ENCODE data around the gene GDF9. TPM values are rescaled to one million over a fixed set of nuclear protein-coding genes. Genes with fewer than 3 reads are reported as not detected.

Gene GDF9
- total and polyA plus RNA-seq, 2 experiments from 2014 or later = 0.11 to 0.14 TPM

DNA sequence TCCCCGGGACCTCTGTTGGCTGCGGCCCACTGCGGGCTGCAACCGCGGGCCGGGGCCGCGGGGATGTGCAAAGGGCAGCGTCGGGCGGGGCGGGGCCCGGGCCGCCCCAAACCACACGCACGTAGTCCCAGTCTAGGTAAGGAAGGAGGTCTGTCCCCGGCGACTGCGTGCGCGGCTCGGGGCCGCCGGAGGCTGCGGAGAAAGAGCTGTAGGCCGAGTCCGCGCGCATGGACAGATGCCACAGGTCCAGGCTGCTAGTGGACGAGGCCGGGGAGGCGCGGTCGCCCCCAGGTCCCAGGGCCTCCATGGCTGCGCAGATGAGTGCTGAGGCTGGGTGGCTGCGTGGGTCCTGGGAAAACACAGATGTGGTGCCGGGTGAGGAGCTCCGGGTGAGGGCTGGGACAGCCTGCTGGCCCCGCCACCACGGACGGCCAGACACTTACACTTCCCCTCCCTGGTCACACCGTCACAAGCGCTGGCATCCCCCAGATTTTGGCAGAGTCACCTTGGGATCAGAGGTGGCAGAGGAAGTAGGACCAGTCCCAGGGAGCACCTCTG lies 40.4 kb downstream of the GDF9 start:
- peak; percentile 9 for ATAC-seq

DNA sequence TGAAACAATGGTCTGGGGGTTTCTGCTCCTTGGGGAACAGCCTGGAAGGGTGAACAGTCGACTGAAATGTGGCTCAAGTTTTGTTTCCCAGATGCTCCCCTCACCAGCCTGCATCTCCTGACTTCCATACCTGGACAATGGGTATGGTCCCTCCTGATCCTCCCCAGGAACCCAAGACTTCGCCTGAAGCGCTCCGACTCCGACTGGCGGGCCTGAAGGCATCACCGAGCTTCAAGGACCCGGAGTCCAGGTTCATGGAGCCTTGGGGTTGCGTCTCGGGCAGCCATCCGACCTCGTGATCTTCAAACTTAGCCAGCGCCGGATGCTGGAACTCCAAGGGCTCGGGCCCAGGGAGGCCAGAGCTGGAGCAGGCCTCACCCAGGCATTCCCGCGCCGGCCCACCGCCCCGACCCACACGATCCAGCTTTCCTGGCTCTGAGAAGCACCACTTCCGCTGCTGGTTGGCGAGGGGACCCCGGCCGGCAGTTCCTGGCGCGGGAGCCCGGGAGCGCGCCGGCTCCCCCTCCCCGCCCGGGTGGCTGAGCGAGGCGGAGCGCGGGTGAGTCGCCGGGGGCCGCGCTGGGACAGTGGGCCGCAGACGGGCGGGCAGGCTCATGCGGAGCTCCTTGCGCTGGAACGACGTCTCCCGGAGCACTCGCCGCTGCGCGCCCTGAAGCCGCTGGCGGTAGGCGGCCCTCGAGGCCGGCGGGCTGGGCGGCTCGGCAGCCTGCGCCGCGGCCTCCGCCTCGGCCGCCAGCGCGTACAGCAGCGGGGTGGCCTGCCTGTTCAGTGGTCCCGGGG lies 41.0 kb downstream of the GDF9 start:
- no peaks in the 10 kb centered on the region for H3K9me3 Mint-ChIP-seq
- Histone ChIP-seq H3K27me3 (ENCODE audit: insufficient read depth) (peaks cover 83% of the 10 kb centered on the region), H3K4me3 (peak overlapping the region; percentile 61), H3F3A (replicated peaks; ENCODE audit: low read depth) (peaks cover 27% of the 10 kb centered on the region), H3K79me2 (replicated peaks; ENCODE audit: insufficient read depth) (no peaks in the 10 kb centered on the region), H3K36me3 (ENCODE audit: insufficient read depth) (no peaks in the 10 kb centered on the region), H3K4me2 (peak overlapping the region; percentile 83), H3K9me2 (ENCODE audit: insufficient read depth) (no peaks in the 10 kb centered on the region), H4K20me1 (replicated peaks; ENCODE audit: insufficient read depth) (no peaks in the 10 kb centered on the region; the same call in 1 of the 2 replicates), H3K4me1 (ENCODE audit: insufficient read depth) (peaks cover 9% of the 10 kb centered on the region), H3K27ac (ENCODE audit: low read depth) (no peak overlapping the region), H2AFZ (peak overlapping the region; percentile 96)
- peak; percentile 76 for DNase-seq (ENCODE audit: low spot score)
- peaks cover 3% of the 10 kb centered on the region for H3K36me3 Mint-ChIP-seq (ENCODE audit: low read depth)
- no peak for TF ChIP-seq NANOG (IDR thresholded peaks at IDR 0.05; ENCODE audit: borderline replicate concordance)
- TF ChIP-seq, protein P1, sequence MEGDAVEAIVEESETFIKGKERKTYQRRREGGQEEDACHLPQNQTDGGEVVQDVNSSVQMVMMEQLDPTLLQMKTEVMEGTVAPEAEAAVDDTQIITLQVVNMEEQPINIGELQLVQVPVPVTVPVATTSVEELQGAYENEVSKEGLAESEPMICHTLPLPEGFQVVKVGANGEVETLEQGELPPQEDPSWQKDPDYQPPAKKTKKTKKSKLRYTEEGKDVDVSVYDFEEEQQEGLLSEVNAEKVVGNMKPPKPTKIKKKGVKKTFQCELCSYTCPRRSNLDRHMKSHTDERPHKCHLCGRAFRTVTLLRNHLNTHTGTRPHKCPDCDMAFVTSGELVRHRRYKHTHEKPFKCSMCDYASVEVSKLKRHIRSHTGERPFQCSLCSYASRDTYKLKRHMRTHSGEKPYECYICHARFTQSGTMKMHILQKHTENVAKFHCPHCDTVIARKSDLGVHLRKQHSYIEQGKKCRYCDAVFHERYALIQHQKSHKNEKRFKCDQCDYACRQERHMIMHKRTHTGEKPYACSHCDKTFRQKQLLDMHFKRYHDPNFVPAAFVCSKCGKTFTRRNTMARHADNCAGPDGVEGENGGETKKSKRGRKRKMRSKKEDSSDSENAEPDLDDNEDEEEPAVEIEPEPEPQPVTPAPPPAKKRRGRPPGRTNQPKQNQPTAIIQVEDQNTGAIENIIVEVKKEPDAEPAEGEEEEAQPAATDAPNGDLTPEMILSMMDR (conservative IDR thresholded peaks at IDR 0.05; ENCODE audit: low read depth in 2 of 2) = peak in 1 of 2 experiments; percentile 18; a peak in 1 of 4 replicates
- no peak overlapping the region; the same call in 1 of the 2 replicates for H3K27ac Mint-ChIP-seq
- H3K4me3 Mint-ChIP-seq = peak overlapping the region; percentile 63
- peaks cover 12% of the 10 kb centered on the region for H3K4me1 Mint-ChIP-seq
- H3K27me3 Mint-ChIP-seq (ENCODE audit: insufficient read depth, low read depth, poor library complexity) = peaks cover 57% of the 10 kb centered on the region
- peak; percentile 14 for ATAC-seq

More for the DNA sequence above, 40.4 kb downstream of the GDF9 start:
- Histone ChIP-seq H2AFZ (peak overlapping the region; percentile 90), H3F3A (replicated peaks; ENCODE audit: low read depth) (peaks cover 27% of the 10 kb centered on the region), H3K79me2 (replicated peaks; ENCODE audit: insufficient read depth) (no peaks in the 10 kb centered on the region), H4K20me1 (replicated peaks; ENCODE audit: insufficient read depth) (no peaks in the 10 kb centered on the region), H3K4me2 (peak overlapping the region; percentile 83), H3K4me1 (ENCODE audit: insufficient read depth) (peaks cover 9% of the 10 kb centered on the region), H3K4me3 (peak overlapping the region; percentile 61), H3K36me3 (ENCODE audit: insufficient read depth) (no peaks in the 10 kb centered on the region), H3K27ac (ENCODE audit: low read depth) (no peak overlapping the region), H3K27me3 (ENCODE audit: insufficient read depth) (peaks cover 86% of the 10 kb centered on the region), H3K9me2 (ENCODE audit: insufficient read depth) (no peaks in the 10 kb centered on the region)
- Mint-ChIP-seq H3K4me3 (peak overlapping the region; percentile 63), H3K36me3 (ENCODE audit: low read depth) (peaks cover 3% of the 10 kb centered on the region), H3K27ac (no peak overlapping the region), H3K27me3 (ENCODE audit: insufficient read depth, low read depth, poor library complexity) (peaks cover 58% of the 10 kb centered on the region), H3K9me3 (no peaks in the 10 kb centered on the region), H3K4me1 (peaks cover 11% of the 10 kb centered on the region)
- DNase-seq (ENCODE audit: low spot score) = peak; percentile 62
- peak; percentile 45 for TF ChIP-seq EZH2 (IDR thresholded peaks at IDR 0.05; ENCODE audit: low read depth, unreplicated experiment)
- TF ChIP-seq, protein P2, sequence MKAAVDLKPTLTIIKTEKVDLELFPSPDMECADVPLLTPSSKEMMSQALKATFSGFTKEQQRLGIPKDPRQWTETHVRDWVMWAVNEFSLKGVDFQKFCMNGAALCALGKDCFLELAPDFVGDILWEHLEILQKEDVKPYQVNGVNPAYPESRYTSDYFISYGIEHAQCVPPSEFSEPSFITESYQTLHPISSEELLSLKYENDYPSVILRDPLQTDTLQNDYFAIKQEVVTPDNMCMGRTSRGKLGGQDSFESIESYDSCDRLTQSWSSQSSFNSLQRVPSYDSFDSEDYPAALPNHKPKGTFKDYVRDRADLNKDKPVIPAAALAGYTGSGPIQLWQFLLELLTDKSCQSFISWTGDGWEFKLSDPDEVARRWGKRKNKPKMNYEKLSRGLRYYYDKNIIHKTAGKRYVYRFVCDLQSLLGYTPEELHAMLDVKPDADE (IDR thresholded peaks at IDR 0.05) = no peak

DNA sequence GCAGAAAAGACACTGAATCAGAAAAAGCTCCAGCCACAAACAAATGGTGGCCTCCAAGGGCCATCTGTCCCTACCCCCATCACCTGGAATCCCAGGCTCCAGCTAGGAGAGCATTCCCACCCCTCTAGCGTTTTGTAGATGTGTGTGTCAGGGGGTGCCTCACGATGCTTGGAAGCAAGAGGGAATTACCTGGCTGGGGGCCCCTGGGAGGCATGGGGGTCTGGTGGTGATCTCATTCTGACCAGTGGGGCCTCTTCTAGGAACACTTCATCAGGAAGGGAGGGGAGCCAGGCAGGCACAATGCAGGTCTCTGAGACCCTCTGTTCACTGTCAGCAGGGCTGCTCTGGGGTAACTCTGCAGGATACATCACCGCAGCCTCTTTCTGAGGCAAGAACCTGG lies 41.8 kb downstream of the GDF9 start:
- no peaks in the 10 kb centered on the region; the same call in 1 of the 2 replicates for H4K20me1 ChIP-seq (replicated peaks; ENCODE audit: insufficient read depth)
- H3K27me3 Mint-ChIP-seq (ENCODE audit: insufficient read depth, low read depth, poor library complexity) = peaks cover 51% of the 10 kb centered on the region
- peaks cover 25% of the 10 kb centered on the region for H3F3A ChIP-seq (replicated peaks; ENCODE audit: low read depth)
- no peak for DNase-seq (ENCODE audit: low spot score)
- peaks cover 3% of the 10 kb centered on the region for H3K36me3 Mint-ChIP-seq (ENCODE audit: low read depth)
- no peak overlapping the region for H3K4me2 ChIP-seq
- H3K4me3 ChIP-seq = no peak overlapping the region
- H3K27ac Mint-ChIP-seq = no peak overlapping the region
- no peak for ATAC-seq
- H3K9me3 Mint-ChIP-seq = no peaks in the 10 kb centered on the region
- H3K79me2 ChIP-seq (replicated peaks; ENCODE audit: insufficient read depth) = no peaks in the 10 kb centered on the region
- H3K9me2 ChIP-seq (ENCODE audit: insufficient read depth) = no peaks in the 10 kb centered on the region
- no peaks in the 10 kb centered on the region for H3K36me3 ChIP-seq (ENCODE audit: insufficient read depth)
- H3K4me1 Mint-ChIP-seq = peaks cover 14% of the 10 kb centered on the region
- no peak overlapping the region for H3K27ac ChIP-seq (ENCODE audit: low read depth)
- peak overlapping the region; percentile 63 for H3K4me3 Mint-ChIP-seq
- peaks cover 75% of the 10 kb centered on the region for H3K27me3 ChIP-seq (ENCODE audit: insufficient read depth)
- no peak overlapping the region for H2AFZ ChIP-seq
- H3K4me1 ChIP-seq (ENCODE audit: insufficient read depth) = peaks cover 14% of the 10 kb centered on the region
- TF ChIP-seq ZNF331 (CRISPR knock-in tag; IDR thresholded peaks at IDR 0.05; ENCODE audit: low read depth) (no peak), STAT1 (IDR thresholded peaks at IDR 0.05; ENCODE audit: unreplicated experiment) (no peak), EZH2 (IDR thresholded peaks at IDR 0.05; ENCODE audit: low read depth, unreplicated experiment) (no peak), POLR2AphosphoS5 (IDR thresholded peaks at IDR 0.05; ENCODE audit: low read depth) (no peak)
- TF ChIP-seq, protein P3, sequence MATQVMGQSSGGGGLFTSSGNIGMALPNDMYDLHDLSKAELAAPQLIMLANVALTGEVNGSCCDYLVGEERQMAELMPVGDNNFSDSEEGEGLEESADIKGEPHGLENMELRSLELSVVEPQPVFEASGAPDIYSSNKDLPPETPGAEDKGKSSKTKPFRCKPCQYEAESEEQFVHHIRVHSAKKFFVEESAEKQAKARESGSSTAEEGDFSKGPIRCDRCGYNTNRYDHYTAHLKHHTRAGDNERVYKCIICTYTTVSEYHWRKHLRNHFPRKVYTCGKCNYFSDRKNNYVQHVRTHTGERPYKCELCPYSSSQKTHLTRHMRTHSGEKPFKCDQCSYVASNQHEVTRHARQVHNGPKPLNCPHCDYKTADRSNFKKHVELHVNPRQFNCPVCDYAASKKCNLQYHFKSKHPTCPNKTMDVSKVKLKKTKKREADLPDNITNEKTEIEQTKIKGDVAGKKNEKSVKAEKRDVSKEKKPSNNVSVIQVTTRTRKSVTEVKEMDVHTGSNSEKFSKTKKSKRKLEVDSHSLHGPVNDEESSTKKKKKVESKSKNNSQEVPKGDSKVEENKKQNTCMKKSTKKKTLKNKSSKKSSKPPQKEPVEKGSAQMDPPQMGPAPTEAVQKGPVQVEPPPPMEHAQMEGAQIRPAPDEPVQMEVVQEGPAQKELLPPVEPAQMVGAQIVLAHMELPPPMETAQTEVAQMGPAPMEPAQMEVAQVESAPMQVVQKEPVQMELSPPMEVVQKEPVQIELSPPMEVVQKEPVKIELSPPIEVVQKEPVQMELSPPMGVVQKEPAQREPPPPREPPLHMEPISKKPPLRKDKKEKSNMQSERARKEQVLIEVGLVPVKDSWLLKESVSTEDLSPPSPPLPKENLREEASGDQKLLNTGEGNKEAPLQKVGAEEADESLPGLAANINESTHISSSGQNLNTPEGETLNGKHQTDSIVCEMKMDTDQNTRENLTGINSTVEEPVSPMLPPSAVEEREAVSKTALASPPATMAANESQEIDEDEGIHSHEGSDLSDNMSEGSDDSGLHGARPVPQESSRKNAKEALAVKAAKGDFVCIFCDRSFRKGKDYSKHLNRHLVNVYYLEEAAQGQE (IDR thresholded peaks at IDR 0.05; ENCODE audit: unreplicated experiment) = no peak
